Endodermal cell (in vitro differentiated cells): ENCODE results near the gene LRATD1. TPM values are rescaled to one million over a fixed set of nuclear protein-coding genes. Genes with fewer than 3 reads are reported as not detected.

ENCODE experiments used
- DNase-seq: peaks from one replicate; pipeline ENCODE4 v3.0.0-alpha.2; 2017
- H3K27ac ChIP-seq: 2 replicates; pipeline ENCODE4 v1.5.1; 2013; ENCODE audit warnings: mild to moderate bottlenecking, low read depth, low read length, moderate library complexity
- H3K27me3 ChIP-seq: 2 replicates; pipeline ENCODE4 v1.6.1; 2013; ENCODE audit warnings: mild to moderate bottlenecking, low read length, moderate library complexity; ENCODE audit not compliant: insufficient read depth, control insufficient read depth, poor library complexity, severe bottlenecking
- H3K36me3 ChIP-seq: 2 replicates; pipeline ENCODE4 v1.7.0; 2013; ENCODE audit warnings: mild to moderate bottlenecking, low read length, moderate library complexity; ENCODE audit not compliant: control insufficient read depth, insufficient read depth
- H3K4me1 ChIP-seq: one replicate; pipeline ENCODE4 v1.7.0; 2013; ENCODE audit warnings: low read length; ENCODE audit not compliant: control insufficient read depth, insufficient read depth
- H3K4me3 ChIP-seq: 2 replicates; pipeline ENCODE4 v1.5.1; 2013; ENCODE audit warnings: mild to moderate bottlenecking, low read length, moderate library complexity
- H3K9ac ChIP-seq: 2 replicates; pipeline ENCODE4 v1.6.1; 2013; ENCODE audit warnings: mild to moderate bottlenecking, low read length, moderate library complexity; ENCODE audit not compliant: poor library complexity, severe bottlenecking; ENCODE audit errors: extremely low read depth
- H3K9me3 ChIP-seq: 2 replicates; pipeline ENCODE4 v1.6.1; 2013; ENCODE audit warnings: mild to moderate bottlenecking, low read length, moderate library complexity; ENCODE audit not compliant: control insufficient read depth
- H3K27ac Mint-ChIP-seq: 2 replicates; pipeline ENCODE4 v1.8.0; 2020; ENCODE audit warnings: mixed read lengths
- H3K27me3 Mint-ChIP-seq: 2 replicates; pipeline ENCODE4 v1.8.0; 2021; ENCODE audit warnings: mild to moderate bottlenecking, mixed read lengths; ENCODE audit not compliant: insufficient read depth
- H3K36me3 Mint-ChIP-seq: 2 replicates; pipeline ENCODE4 v1.8.0; 2020; ENCODE audit warnings: low read depth, mixed read lengths
- H3K4me1 Mint-ChIP-seq: 2 replicates; pipeline ENCODE4 v1.8.0; 2020; ENCODE audit warnings: mixed read lengths
- H3K4me3 Mint-ChIP-seq: 2 replicates; pipeline ENCODE4 v1.8.0; 2020; ENCODE audit warnings: mild to moderate bottlenecking, moderate library complexity, mixed read lengths
- H3K9me3 Mint-ChIP-seq: 2 replicates; pipeline ENCODE4 v1.8.0; 2020; ENCODE audit warnings: mild to moderate bottlenecking, mixed read lengths
- CTCF ChIP-seq: fragments of 200-600 bp; sonication (generic); conservative IDR thresholded peaks from 2 replicates; pipeline ENCODE4 v1.5.0; 2021; ENCODE audit warnings: antibody characterized with exemption, mild to moderate bottlenecking
- WGBS, 2 experiments: methylation state at CpG; one replicate each; pipeline versions ENCODE4 v1.1.5 to v1.1.7; 2013; ENCODE audit warnings: missing lambda C conversion rate in 2 of 2, mixed read lengths in 1 of 2; ENCODE audit not compliant: insufficient coverage in 1 of 2, insufficient read length in 1 of 2; 5-methylcytosine and 5-hydroxymethylcytosine counted together
- long read RNA-seq, 4 experiments: library from polyadenylated mRNA in 2 of 4; library from RNA in 1 of 4; library from capped mRNA in 1 of 4; stranded (forward) in 3 of 4; unstranded in 1 of 4; transcript quantifications; one replicate each; pipeline ENCODE4 v2.0.0, GENCODE V29; 2020 to 2021; ENCODE audit warnings: inconsistent platforms in 1 of 4
- polyA plus RNA-seq, 2 experiments: library from polyadenylated mRNA; stranded (reverse); fragments of 50-300 nt; gene quantifications; one replicate each; pipeline ENCODE4 v1.2.3, GENCODE V29; 2013
- total RNA-seq, 2 donors: library from RNA; stranded (reverse); fragmentation: NEBNext Ultra II Directional in 1 of 2; extraction: Animal tissue kit (Norgen Biotek cat#: 25700) in 1 of 2; gene quantifications; 2 replicates in 1 of 2; 3 replicates in 1 of 2; pipeline ENCODE4 v1.2.1, GENCODE V29; 2021

Gene LRATD1
- 1 to 10 TPM in 1 of 2 donors, under 1 TPM in 1; 0.95 to 2.6 TPM for total RNA-seq
- 5.3 TPM for polyA plus RNA-seq (2013, experiment 1 of 2)
- 3.5 TPM for polyA plus RNA-seq (2013, experiment 2 of 2)
- long read RNA-seq, experiment 1: 0 reads
- long read RNA-seq, experiment 2, full-length matches to known transcripts: 2 of 9 reads
- long read RNA-seq, experiment 2, partial matches to known transcripts: 0 of 9 reads
- long read RNA-seq, experiment 2, other reads (novel, unspliced or antisense): 7 of 9 reads
- long read RNA-seq, experiment 3, full-length matches to known transcripts: 5 of 6 reads
- long read RNA-seq, experiment 3, partial matches to known transcripts: 0 of 6 reads
- long read RNA-seq, experiment 3, other reads (novel, unspliced or antisense): 1 of 6 reads
- long read RNA-seq, experiment 4: 0 reads

DNA sequence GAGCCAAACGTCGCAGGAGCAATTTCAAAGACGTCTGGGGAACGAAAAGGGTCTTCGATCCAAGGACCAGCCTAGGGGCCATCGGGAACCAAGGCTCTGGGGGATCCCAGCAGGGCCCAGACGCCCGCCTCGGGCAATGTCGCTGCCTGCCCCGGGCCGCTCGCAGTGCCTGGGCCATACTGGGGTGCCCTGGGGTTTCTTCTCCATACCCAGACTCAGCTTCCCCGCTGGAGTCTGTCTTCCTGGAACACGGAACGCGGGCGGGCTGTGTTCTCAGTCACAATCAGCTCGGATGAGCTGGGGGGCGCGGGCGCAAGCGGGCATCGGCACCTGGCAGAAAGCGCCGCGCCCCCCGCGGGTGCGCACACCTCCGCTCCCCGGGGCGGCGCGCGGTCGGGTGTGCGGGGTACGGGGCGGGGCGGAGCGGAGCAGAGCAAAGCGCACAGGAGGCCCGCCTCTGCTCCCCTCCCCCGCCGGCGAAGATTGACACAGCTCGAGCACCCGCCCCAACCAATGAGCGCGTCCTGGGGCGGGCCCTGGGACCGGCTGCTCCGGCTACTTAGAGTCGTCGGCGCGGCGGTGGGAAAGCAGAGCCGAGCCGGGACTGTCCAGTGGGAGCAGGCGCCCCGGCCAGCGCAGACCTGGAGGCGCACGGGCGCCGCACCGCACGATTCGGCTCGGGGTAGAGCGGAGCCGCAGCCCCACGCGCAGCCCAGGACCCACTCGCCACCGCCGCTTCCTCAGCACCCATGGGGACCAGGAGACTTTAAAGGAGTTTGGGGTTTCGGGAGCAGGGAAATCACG lies at the start of gene LRATD1:
Gene LRATD1, plus strand, starts transcription at position 585 of the 804 bp plus-strand sequence. CDS start 1,263 bp downstream, outside the sequence.
- H3K9me3 ChIP-seq: no peaks in the 10 kb centered on the region
- H3K36me3 ChIP-seq: no peaks in the 10 kb centered on the region
- Mint-ChIP-seq H3K27ac (no peak within 1 kb of the TSS), H3K9me3 (no peaks in the 10 kb centered on the region), H3K27me3 (peaks cover 92% of the 10 kb centered on the region), H3K4me3 (peak within 1 kb of the TSS; percentile 62), H3K36me3 (no peaks in the 10 kb centered on the region), H3K4me1 (peaks cover 12% of the 10 kb centered on the region)
- peaks cover 91% of the 10 kb centered on the region for H3K27me3 ChIP-seq
- no peak within 1 kb of the TSS for H3K27ac ChIP-seq
- no peak within 1 kb of the TSS for H3K9ac ChIP-seq
- no peak for TF ChIP-seq CTCF
- WGBS, 2 experiments: 2% methylated on average over 9 to 81 of the region's 81 CpGs
- H3K4me1 ChIP-seq: no peaks in the 10 kb centered on the region
- DNase-seq: peak; percentile 97
- H3K4me3 ChIP-seq: peak within 1 kb of the TSS; percentile 85

DNA sequence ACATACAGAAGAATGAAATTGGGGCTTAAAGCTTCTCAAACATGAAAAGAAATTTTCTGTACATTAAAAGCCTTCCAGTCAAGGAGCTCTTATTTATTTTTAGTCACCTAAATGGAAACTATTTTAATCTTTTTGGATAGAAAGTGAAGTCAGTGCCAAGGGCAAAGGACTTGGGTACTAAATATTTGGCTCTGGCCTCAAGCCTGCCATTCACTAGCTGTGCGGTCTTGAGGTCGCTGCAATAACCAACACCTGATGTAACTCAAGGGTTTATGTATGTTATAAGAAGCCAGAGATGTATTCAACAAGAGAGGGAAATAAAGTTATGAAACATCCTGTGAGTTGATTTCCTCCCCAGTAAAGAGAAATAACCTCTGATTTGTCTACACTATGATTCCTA lies 49.5 kb upstream of the LRATD1 start:
- no peaks in the 10 kb centered on the region for H3K27me3 Mint-ChIP-seq
- Histone ChIP-seq H3K4me1 (no peaks in the 10 kb centered on the region), H3K4me3 (no peak overlapping the region), H3K27ac (no peak overlapping the region), H3K27me3 (no peaks in the 10 kb centered on the region), H3K9me3 (no peaks in the 10 kb centered on the region), H3K36me3 (no peaks in the 10 kb centered on the region), H3K9ac (no peak overlapping the region)
- TF ChIP-seq CTCF: no peak
- WGBS, 2 experiments: 92 to 100% methylated on average over 1 to 2 of the region's 2 CpGs
- no peak for DNase-seq
- H3K4me1 Mint-ChIP-seq: no peaks in the 10 kb centered on the region
- no peaks in the 10 kb centered on the region for H3K9me3 Mint-ChIP-seq
- H3K4me3 Mint-ChIP-seq: no peak overlapping the region
- no peak overlapping the region for H3K27ac Mint-ChIP-seq
- no peaks in the 10 kb centered on the region for H3K36me3 Mint-ChIP-seq

DNA sequence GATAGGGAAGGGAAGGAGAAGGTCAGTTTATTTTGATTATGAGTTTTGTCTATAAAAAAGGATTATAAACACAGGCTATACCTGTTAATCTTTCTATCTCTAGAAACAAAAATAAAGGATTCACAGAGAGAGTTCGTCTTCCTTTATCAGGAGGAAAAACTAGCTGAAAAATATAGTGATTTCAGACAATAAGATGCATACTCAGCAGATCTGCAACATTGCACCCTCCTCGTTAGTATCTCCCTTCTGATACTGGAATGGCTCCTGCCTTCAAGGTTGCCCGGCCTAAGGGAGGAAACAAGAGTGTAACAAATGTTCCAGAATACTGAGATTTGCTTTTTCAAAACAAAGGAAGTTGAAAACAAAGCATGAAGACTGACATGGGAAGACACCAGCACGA lies 48.7 kb upstream of the LRATD1 start:
- Histone ChIP-seq H3K4me1 (no peaks in the 10 kb centered on the region), H3K27me3 (no peaks in the 10 kb centered on the region), H3K9me3 (no peaks in the 10 kb centered on the region), H3K9ac (no peak overlapping the region), H3K36me3 (no peaks in the 10 kb centered on the region), H3K4me3 (no peak overlapping the region), H3K27ac (no peak overlapping the region)
- TF ChIP-seq CTCF: no peak
- Mint-ChIP-seq H3K27me3 (no peaks in the 10 kb centered on the region), H3K4me1 (no peaks in the 10 kb centered on the region), H3K27ac (no peak overlapping the region), H3K4me3 (no peak overlapping the region), H3K36me3 (no peaks in the 10 kb centered on the region), H3K9me3 (no peaks in the 10 kb centered on the region)
- DNase-seq: no peak
- WGBS, 2 experiments: 91 to 94% methylated on average over 3 to 4 of the region's 4 CpGs
